Stimulated activated CD4-positive, alpha-beta T cell treated with anti-CD3 and anti-CD28 coated beads, Interleukin-4, amount 100 ng/mL, for 4 hours (primary cell): ENCODE results near the gene CD300A.

Experiments used
- DNase-seq, 2 experiments: peaks; one replicate each; pipeline ENCODE4 v3.0.0-alpha.2; 2020

The CD300A gene

GRCh38 chr17:74441537-74441936 lies 24.9 kb upstream of the CD300A start:
- no peak for DNase-seq

GRCh38 chr17:74442291-74442669 lies 24.2 kb upstream of the CD300A start:
- DNase-seq: no peak

- DNase-seq: no peak
Observed at GRCh38 chr17:74442670-74443515, 23.5 kb upstream of the CD300A start.

GRCh38 chr17:74443516-74444296 lies 22.7 kb upstream of the CD300A start:
- no peak for DNase-seq

DNA sequence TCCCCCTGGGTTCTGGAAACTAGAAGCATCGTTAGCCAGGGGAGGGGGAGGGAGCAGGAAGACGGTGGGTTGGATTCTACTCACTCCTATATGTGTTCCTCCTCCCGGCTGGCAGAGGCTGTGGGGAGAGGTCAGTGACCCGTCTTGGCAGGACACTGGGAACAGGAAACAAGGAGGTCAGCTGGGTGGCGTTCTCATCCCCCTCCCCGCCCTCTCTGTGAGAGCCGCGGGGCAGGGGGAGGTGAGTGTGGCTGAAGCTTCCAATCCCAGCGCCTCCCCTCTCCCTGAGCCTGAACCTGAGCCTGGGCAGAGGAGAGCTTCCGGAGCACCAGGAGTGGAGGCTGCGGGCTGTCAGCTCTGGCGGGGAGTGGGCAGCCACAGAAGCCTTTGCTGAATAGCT lies 22.0 kb upstream of the CD300A start:
- DNase-seq: no peak

DNA sequence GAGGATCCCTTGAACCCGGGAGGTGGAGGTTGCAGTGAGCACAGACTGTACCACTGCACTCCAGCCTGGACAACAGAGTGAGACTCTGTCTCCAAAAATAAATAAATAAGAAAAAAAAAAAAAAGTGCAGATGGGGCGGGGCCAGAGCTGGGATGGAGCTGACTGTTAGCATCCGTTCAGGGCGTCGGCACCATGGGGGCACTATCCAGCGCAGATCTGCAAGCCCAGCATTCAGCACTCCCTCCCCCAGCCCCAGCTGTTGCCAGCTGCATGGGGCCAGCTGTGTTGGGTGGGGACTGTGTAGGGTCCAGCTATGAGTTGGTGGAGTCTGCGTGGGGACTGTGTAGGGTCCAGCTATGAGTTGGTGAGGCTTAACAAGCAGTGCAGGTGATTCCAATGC lies 21.3 kb upstream of the CD300A start:
- DNase-seq: no peak

- DNase-seq: no peak
Observed at GRCh38 chr17:74446551-74447500, 19.6 kb upstream of the CD300A start.

DNA sequence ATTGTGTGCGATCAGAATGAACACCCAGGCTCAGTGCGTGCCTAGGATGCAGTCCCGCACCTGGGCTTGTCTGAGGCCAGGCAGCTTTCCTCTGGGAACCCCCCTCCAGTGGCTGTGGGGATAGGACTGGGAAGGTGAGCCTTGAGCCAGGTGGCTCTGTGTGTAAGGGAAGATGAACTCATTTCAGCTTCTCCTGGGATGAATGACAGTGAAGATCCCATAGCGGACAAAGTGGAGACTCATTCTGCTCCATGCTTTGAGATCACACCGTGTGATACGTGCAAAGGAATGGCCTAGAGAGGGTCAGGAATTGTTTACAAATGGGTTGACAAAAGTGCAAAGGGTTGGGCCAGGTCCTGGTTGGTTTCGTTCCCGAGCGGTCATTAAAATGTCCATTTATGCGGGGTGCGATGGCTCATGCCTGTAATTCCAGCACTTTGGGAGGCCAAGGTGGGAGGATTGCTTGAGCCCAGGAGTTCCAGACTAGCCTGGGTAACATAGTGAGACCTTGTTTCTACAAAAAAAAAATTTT lies 18.7 kb upstream of the CD300A start:
- DNase-seq: no peak

DNA sequence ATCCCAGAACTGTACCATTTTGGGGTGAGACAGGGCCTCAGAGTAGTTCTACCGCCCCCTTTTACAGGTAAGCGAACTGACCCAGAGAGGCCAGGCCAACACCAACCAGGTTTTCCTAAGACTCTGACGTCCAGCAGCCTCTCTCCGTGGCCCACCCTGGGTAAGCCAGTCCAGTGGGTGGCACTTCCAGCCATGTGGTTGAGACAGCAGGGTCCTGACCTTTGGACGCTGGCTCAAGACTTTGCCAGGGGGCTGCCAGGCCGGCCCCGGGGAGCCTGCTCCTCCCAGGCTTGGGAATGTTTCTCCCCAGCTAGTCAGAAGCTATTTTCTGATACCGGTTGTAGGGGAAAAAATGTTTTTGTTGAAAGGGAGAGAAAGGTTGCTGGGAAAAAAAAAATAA lies 17.7 kb upstream of the CD300A start:
- DNase-seq: no peak

DNA sequence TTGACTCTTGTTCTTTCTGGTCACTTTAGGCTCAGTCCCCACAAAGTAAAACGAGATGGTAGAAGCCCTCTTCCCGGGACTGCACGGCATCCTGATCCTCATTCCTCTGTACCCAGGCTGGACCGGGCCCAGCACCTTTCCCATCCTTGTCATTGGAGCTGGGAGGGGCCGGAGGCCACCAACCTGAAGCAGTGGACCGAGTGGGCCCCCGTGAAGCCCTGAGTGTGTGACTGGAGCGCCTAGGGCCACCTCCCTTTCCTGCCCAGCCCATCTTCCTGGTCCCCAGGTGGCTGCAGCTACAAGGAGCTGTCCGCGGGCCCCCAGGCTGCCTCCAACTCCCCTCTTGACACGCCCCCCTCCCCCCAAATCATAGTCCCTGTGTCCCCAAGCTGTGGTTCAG lies 17.1 kb upstream of the CD300A start:
- DNase-seq: no peak

GRCh38 chr17:74449773-74450172 lies 16.7 kb upstream of the CD300A start:
- no peak for DNase-seq

DNA sequence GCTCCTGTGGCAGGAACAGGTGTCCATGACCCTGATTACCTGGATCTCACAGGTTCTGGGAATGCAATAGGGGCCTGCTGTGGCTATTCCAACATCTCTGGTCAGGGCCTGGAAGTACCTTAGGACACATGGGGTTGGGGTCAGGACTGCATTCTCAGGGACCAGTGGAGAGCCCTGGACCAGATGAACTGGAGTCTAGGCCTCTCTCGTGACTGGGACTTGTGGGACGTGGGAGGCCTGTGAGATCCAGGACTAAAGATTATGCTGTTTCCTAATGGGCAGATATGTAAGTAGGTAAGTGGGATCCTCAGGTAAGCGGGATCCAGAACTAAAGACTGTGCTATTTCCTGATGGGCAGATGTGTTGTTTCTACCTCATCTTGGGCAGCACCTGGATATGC lies 16.2 kb upstream of the CD300A start:
- DNase-seq: no peak

- DNase-seq: no peak
Observed at GRCh38 chr17:74450925-74451403, 15.5 kb upstream of the CD300A start.

- DNase-seq: no peak
Observed at GRCh38 chr17:74451557-74451956, 14.9 kb upstream of the CD300A start.

DNA sequence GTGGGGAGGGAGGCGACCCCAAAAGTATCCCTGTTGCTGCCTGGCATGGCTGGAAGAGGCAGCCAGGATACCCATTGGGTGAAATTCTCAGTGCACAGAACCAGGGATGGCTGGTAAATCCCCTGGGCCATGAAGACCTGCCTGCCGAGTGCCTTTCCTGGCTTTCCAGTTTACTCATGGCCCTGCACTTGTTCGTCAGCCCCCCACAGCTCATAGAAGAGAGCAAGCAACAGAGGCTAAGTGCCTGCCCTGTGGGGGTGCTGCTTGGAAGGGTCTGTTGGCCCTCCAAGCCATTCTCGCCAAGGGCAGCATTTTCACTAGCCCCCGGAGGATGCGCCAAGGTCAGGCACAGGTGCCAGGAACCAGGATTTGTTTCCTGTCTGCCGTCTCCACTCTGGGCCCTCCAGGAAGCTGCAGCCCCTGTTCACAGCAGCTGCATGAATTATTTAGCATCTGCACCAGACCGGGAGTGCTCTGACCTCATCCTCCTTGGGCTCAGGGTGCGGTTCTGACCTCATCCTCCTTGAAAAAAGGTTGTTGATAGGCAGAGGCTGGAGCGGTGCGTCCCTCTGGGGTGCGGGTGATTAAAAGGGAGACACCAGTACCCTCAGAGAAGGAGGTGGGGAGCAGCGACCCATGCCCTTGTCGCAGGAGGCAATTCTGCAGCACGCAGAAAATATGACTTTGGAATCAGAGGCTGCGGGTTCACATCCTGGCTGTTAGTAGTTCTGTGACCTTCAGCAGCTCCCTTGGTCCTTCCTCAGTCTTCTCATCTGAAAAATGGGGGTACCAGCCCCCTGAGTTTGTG lies 14.2 kb upstream of the CD300A start:
- no peak for DNase-seq

DNA sequence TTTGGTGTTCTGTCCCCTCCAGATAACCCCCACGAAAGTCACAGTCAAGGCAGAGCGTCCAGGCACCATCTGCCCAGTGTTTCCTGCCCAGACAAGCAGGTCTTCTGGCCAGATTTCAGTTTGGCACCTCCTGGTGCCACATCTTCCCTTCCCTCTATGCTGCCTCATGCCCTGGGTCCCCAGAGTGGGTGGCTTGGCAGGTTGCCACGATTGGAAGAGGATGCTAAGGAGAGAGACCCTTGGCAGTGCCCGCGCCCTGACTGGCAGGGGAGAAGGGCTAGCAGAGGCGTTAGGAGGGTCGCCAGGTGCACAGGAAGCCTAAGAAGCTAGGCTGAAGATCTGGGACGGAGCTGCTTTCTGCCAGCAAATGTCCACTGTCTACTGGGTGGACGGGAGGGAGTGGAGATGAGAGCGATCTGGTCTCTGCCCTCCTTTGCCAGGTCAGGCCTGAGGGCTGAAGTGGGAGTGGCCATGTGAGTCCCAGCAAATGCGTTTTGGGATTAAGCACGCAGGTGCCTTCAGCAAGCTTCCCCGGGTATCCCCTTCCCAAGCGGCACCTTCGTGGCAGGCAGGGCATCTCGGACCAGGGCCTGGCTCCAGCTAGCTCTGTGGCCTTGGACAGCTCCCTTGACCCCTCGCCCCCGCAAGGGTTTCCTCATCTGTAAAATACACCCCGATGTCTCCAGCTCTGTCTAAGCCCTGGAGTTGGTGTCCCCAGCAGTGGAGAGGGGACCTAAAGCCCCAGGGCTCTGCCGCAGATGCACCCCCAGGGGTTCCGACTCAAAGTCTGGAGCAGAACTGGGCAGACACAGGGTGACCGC lies 13.4 kb upstream of the CD300A start:
- DNase-seq: no peak

GRCh38 chr17:74453665-74454196 lies 12.7 kb upstream of the CD300A start:
- peak; percentile 49 to 70 for DNase-seq

GRCh38 chr17:74454197-74455024 lies 12.0 kb upstream of the CD300A start:
- DNase-seq: no peak

DNA sequence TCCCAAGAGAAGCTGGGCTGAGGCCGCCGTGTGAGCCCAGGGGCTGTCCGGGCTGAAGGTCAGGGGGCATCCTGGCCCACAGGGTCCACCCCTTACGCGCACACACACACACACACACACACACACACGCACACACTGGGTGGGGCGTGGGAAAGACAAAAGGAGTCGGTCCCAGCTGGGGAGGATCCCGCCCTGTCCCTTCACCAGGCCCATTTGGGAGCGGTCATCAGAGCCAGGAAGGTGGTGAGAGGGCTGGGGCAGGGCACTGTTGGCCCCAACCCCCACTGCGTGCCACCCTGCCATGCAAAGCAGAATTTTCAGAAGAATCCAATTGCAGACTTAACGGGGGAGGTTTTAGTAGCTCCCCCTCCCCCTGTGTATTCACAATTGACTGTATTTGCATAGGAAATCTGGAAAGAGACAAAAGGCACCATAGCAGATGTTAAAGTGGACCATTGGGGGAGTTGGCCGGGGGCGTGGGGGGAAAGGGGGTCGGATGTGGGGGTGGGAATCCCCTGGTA lies 11.3 kb upstream of the CD300A start:
- no peak for DNase-seq
